ENCODE data around the gene RASSF8. TPM values are rescaled to one million over a fixed set of nuclear protein-coding genes. Genes with fewer than 3 reads are reported as not detected.

The RASSF8 gene
- total RNA-seq, 1 experiment from 2014 or later, result 9.2 TPM

GRCh38 chr12:25982416-25982815 is 23.9 kb downstream of the RASSF8 start:
- Histone ChIP-seq H3K9me2 (ENCODE audit: insufficient read depth) (no peaks in the 10 kb centered on the region), H3K4me2 (ENCODE audit: low read length) (no peak overlapping the region), H3K27ac (ENCODE audit: low read depth, low read length) (no peak overlapping the region), H3K9me3 (ENCODE audit: control insufficient read depth in 1 of 2, insufficient read depth in 1 of 2, low read depth in 1 of 2, low read length in 2 of 2) (no peaks in the 10 kb centered on the region), H2AFZ (ENCODE audit: low read depth, low read length, poor library complexity, severe bottlenecking) (no peak overlapping the region), H4K20me1 (ENCODE audit: insufficient read depth) (no peaks in the 10 kb centered on the region), H3K4me1 (ENCODE audit: control insufficient read depth in 1 of 2, insufficient read depth in 2 of 2, low read length in 2 of 2) (no peaks in the 10 kb centered on the region), H3K9ac (ENCODE audit: low read length) (no peak overlapping the region), H3K27me3 (ENCODE audit: insufficient read depth, low read length) (no peaks in the 10 kb centered on the region), H3K4me3 (replicated peaks in 1 of 2; ENCODE audit: low read depth in 1 of 2, low read length in 2 of 2) (no peak overlapping the region), H3K79me2 (ENCODE audit: insufficient read depth, low read length) (no peaks in the 10 kb centered on the region), H3K36me3 (ENCODE audit: control insufficient read depth in 1 of 2, insufficient read depth in 2 of 2, low read length in 2 of 2) (no peaks in the 10 kb centered on the region)
- intact Hi-C loops (cut with micrococcal nuclease), result no loop called here
- RAD21 ChIA-PET (ENCODE audit: low non-redundant PET in 1 of 2, low total read pairs in 2 of 2, uncharacterized antibody in 2 of 2, unreplicated experiment in 2 of 2), result no interaction called here
- ATAC-seq (no peak), DNase-seq (ENCODE audit: low read depth, low spot score) (no peak)
- CTCF ChIA-PET, result no interaction called here
- POLR2A ChIA-PET, result no interaction called here
- no peak for TF ChIP-seq FOSL1 (IDR thresholded peaks at IDR 0.05; ENCODE audit: low read depth)
- TF ChIP-seq, protein P1, sequence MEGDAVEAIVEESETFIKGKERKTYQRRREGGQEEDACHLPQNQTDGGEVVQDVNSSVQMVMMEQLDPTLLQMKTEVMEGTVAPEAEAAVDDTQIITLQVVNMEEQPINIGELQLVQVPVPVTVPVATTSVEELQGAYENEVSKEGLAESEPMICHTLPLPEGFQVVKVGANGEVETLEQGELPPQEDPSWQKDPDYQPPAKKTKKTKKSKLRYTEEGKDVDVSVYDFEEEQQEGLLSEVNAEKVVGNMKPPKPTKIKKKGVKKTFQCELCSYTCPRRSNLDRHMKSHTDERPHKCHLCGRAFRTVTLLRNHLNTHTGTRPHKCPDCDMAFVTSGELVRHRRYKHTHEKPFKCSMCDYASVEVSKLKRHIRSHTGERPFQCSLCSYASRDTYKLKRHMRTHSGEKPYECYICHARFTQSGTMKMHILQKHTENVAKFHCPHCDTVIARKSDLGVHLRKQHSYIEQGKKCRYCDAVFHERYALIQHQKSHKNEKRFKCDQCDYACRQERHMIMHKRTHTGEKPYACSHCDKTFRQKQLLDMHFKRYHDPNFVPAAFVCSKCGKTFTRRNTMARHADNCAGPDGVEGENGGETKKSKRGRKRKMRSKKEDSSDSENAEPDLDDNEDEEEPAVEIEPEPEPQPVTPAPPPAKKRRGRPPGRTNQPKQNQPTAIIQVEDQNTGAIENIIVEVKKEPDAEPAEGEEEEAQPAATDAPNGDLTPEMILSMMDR (IDR thresholded peaks at IDR 0.05 in 2 of 3, conservative IDR thresholded peaks at IDR 0.05 in 1 of 3; ENCODE audit: borderline replicate concordance in 1 of 3, insufficient read depth in 1 of 3, low read depth in 2 of 3, low read length in 2 of 3), result no peak
- TF ChIP-seq, protein P2, sequence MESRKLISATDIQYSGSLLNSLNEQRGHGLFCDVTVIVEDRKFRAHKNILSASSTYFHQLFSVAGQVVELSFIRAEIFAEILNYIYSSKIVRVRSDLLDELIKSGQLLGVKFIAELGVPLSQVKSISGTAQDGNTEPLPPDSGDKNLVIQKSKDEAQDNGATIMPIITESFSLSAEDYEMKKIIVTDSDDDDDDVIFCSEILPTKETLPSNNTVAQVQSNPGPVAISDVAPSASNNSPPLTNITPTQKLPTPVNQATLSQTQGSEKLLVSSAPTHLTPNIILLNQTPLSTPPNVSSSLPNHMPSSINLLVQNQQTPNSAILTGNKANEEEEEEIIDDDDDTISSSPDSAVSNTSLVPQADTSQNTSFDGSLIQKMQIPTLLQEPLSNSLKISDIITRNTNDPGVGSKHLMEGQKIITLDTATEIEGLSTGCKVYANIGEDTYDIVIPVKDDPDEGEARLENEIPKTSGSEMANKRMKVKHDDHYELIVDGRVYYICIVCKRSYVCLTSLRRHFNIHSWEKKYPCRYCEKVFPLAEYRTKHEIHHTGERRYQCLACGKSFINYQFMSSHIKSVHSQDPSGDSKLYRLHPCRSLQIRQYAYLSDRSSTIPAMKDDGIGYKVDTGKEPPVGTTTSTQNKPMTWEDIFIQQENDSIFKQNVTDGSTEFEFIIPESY (IDR thresholded peaks at IDR 0.05; ENCODE audit: extremely low read depth, insufficient replicate concordance, low read length), result no peak
- no peak for TF ChIP-seq SP1 (IDR thresholded peaks at IDR 0.05; ENCODE audit: low read depth)
- no peak for TF ChIP-seq ZFX (IDR thresholded peaks at IDR 0.05)
- TF ChIP-seq ZNF274 (IDR thresholded peaks at IDR 0.05; ENCODE audit: low read depth, low read length), result no peak
- BruUV-seq (replicated peaks), result no TSS peak

Data from HCT116 (cell line).